HEK293 (cell line): ENCODE data around the gene CCL2.

Source experiments
- CTCF ChIA-PET: fragments of 350-600 bp; formaldehyde crosslinking; extraction: SDS; loops from one replicate; lab custom pipeline; 2021; ENCODE audit warnings: antibody characterized with exemption; lab: Yijun Ruan, JAX
- POLR2A ChIA-PET: fragments of 300-600 bp; formaldehyde crosslinking; extraction: SDS; loops from one replicate; lab custom pipeline; 2020; ENCODE audit warnings: antibody characterized with exemption, inconsistent platforms; lab: Yijun Ruan, JAX
- H3K27ac ChIP-seq: fragments of 200-500 bp; sonication (Bioruptor generic); 2 replicates; pipeline ENCODE4 v1.5.1; 2014; ENCODE audit warnings: low read depth, low read length, control low read depth, inconsistent platforms; ENCODE audit errors: extremely low read depth
- H3K36me3 ChIP-seq, 2 experiments: fragments of 200-500 bp in 1 of 2; sonication (Bioruptor generic) in 1 of 2; 1 replicate in 1 of 2; 2 replicates in 1 of 2; pipeline ENCODE4 v1.5.1; 2014 to 2017; ENCODE audit warnings: inconsistent platforms in 2 of 2, low read length in 2 of 2; ENCODE audit not compliant: control insufficient read depth in 2 of 2, insufficient read depth in 1 of 2
- H3K4me1 ChIP-seq: fragments of 200-500 bp; sonication (Bioruptor generic); 2 replicates; pipeline ENCODE4 v1.5.1; 2014; ENCODE audit warnings: mild to moderate bottlenecking, low read length, inconsistent platforms; ENCODE audit not compliant: control insufficient read depth, insufficient read depth
- H3K4me3 ChIP-seq: 2 replicates; pipeline ENCODE4 v1.5.1; 2011; ENCODE audit warnings: low read depth, mild to moderate bottlenecking, control low read depth, low read length, moderate library complexity
- H3K9me3 ChIP-seq: fragments of 200-500 bp; sonication (Bioruptor generic); 2 replicates; pipeline ENCODE4 v1.5.1; 2014; ENCODE audit warnings: low read depth, low read length, inconsistent platforms; ENCODE audit not compliant: control insufficient read depth, insufficient read depth
- GLIS2 ChIP-seq: fragments of 450-650 bp; formaldehyde crosslinking; IDR thresholded peaks from 2 replicates; pipeline ENCODE4 v1.5.1; 2016; ENCODE audit warnings: missing biosample characterization, missing genetic modification characterization
- TSHZ1 ChIP-seq: fragments of 450-650 bp; formaldehyde crosslinking; IDR thresholded peaks from 2 replicates; pipeline ENCODE4 v1.5.1; 2016; ENCODE audit warnings: missing biosample characterization, missing genetic modification characterization, borderline replicate concordance
- ZFP37 ChIP-seq: fragments of 450-650 bp; formaldehyde crosslinking; IDR thresholded peaks from 2 replicates; pipeline ENCODE4 v1.5.1; 2016; ENCODE audit warnings: missing biosample characterization, missing genetic modification characterization
- ZFP41 ChIP-seq: fragments of 450-650 bp; formaldehyde crosslinking; IDR thresholded peaks from 2 replicates; pipeline ENCODE4 v1.5.1; 2016; ENCODE audit warnings: missing biosample characterization, missing genetic modification characterization, borderline replicate concordance
- ZFP69B ChIP-seq: fragments of 450-650 bp; formaldehyde crosslinking; IDR thresholded peaks from 2 replicates; pipeline ENCODE4 v1.5.1; 2016; ENCODE audit warnings: missing biosample characterization, missing genetic modification characterization
- ZIC2 ChIP-seq: fragments of 450-650 bp; formaldehyde crosslinking; IDR thresholded peaks from 2 replicates; pipeline ENCODE4 v1.5.1; 2016; ENCODE audit warnings: missing biosample characterization, missing genetic modification characterization
- ZNF202 ChIP-seq: fragments of 450-650 bp; formaldehyde crosslinking; IDR thresholded peaks from 2 replicates; pipeline ENCODE4 v1.5.1; 2016; ENCODE audit warnings: missing biosample characterization, missing genetic modification characterization, borderline replicate concordance
- ZNF214 ChIP-seq: fragments of 450-650 bp; formaldehyde crosslinking; IDR thresholded peaks from 2 replicates; pipeline ENCODE4 v1.5.1; 2017; ENCODE audit warnings: missing biosample characterization, mild to moderate bottlenecking, missing genetic modification characterization, borderline replicate concordance
- ZNF266 ChIP-seq: fragments of 450-650 bp; formaldehyde crosslinking; IDR thresholded peaks from 2 replicates; pipeline ENCODE4 v1.5.1; 2016; ENCODE audit warnings: missing biosample characterization, missing genetic modification characterization, low read depth
- ZNF274 ChIP-seq, 2 experiments: fragments of 200-500 bp in 1 of 2; fragments of 450-650 bp in 1 of 2; sonication (Bioruptor generic) in 1 of 2; formaldehyde crosslinking in 1 of 2; IDR thresholded peaks; 2 replicates each; pipeline versions ENCODE4 v1.5.1 to v1.6.1; 2014 to 2016; ENCODE audit warnings: borderline replicate concordance in 1 of 2, inconsistent platforms in 1 of 2, low read length in 1 of 2, missing biosample characterization in 1 of 2, missing genetic modification characterization in 1 of 2
- ZNF354C ChIP-seq: fragments of 450-650 bp; formaldehyde crosslinking; IDR thresholded peaks from 2 replicates; pipeline ENCODE4 v1.5.1; 2016; ENCODE audit warnings: missing biosample characterization, missing genetic modification characterization, low read depth, borderline replicate concordance
- ZNF366 ChIP-seq: fragments of 450-650 bp; formaldehyde crosslinking; conservative IDR thresholded peaks from 2 replicates; pipeline ENCODE4 v1.5.1; 2016; ENCODE audit warnings: missing biosample characterization, missing genetic modification characterization
- ZNF394 ChIP-seq: fragments of 450-650 bp; formaldehyde crosslinking; IDR thresholded peaks from 2 replicates; pipeline ENCODE4 v1.5.1; 2016; ENCODE audit warnings: missing biosample characterization, missing genetic modification characterization, mild to moderate bottlenecking, moderate library complexity, borderline replicate concordance
- ZNF416 ChIP-seq: fragments of 450-650 bp; formaldehyde crosslinking; IDR thresholded peaks from 2 replicates; pipeline ENCODE4 v1.5.1; 2016; ENCODE audit warnings: missing biosample characterization, missing genetic modification characterization
- ZNF501 ChIP-seq: fragments of 450-650 bp; formaldehyde crosslinking; IDR thresholded peaks from 2 replicates; pipeline ENCODE4 v1.5.1; 2016; ENCODE audit warnings: missing biosample characterization, missing genetic modification characterization
- ZNF513 ChIP-seq: fragments of 450-650 bp; IDR thresholded peaks from 2 replicates; pipeline ENCODE4 v1.5.1; 2018; ENCODE audit warnings: missing biosample characterization, missing genetic modification characterization
- ZNF530 ChIP-seq: fragments of 450-650 bp; formaldehyde crosslinking; IDR thresholded peaks from 2 replicates; pipeline ENCODE4 v1.5.1; 2016; ENCODE audit warnings: low read depth, missing biosample characterization, missing genetic modification characterization
- ZNF654 ChIP-seq: fragments of 450-650 bp; formaldehyde crosslinking; IDR thresholded peaks from 2 replicates; pipeline ENCODE4 v1.5.1; 2016; ENCODE audit warnings: low read depth, missing biosample characterization, missing genetic modification characterization
- ZNF707 ChIP-seq: fragments of 450-650 bp; formaldehyde crosslinking; IDR thresholded peaks from 2 replicates; pipeline ENCODE4 v1.5.1; 2016; ENCODE audit warnings: missing biosample characterization, missing genetic modification characterization
- ZNF777 ChIP-seq: fragments of 450-650 bp; formaldehyde crosslinking; IDR thresholded peaks from 2 replicates; pipeline ENCODE4 v1.5.1; 2017; ENCODE audit warnings: missing biosample characterization, missing genetic modification characterization, borderline replicate concordance
- ZNF792 ChIP-seq: fragments of 450-650 bp; formaldehyde crosslinking; IDR thresholded peaks from 2 replicates; pipeline ENCODE4 v1.5.1; 2016; ENCODE audit warnings: missing biosample characterization, missing genetic modification characterization
- ZNF843 ChIP-seq: fragments of 450-650 bp; formaldehyde crosslinking; IDR thresholded peaks from 2 replicates; pipeline ENCODE4 v1.5.1; 2016; ENCODE audit warnings: missing biosample characterization, missing genetic modification characterization
- ZSCAN16 ChIP-seq: fragments of 450-650 bp; formaldehyde crosslinking; IDR thresholded peaks from 2 replicates; pipeline ENCODE4 v1.5.1; 2016; ENCODE audit warnings: missing biosample characterization, missing genetic modification characterization
- ZSCAN5A ChIP-seq: fragments of 450-650 bp; formaldehyde crosslinking; IDR thresholded peaks from 2 replicates; pipeline ENCODE4 v1.5.1; 2016; ENCODE audit warnings: missing biosample characterization, missing genetic modification characterization

CCL2 gene

GRCh38 chr17:34276826-34277225 lies 21.7 kb downstream of the CCL2 start (continued):
- no peak for TF ChIP-seq TSHZ1 (tag by site-specific recombination)
- TF ChIP-seq ZNF274 (IDR thresholded peaks at IDR 0.05; ENCODE audit: low read length) = no peak
- no peak for TF ChIP-seq ZNF274 (tag by site-specific recombination; IDR thresholded peaks at IDR 0.05; ENCODE audit: borderline replicate concordance)
- TF ChIP-seq ZFP41 = no peak
- no peak for TF ChIP-seq ZNF366
- no peak for TF ChIP-seq ZNF530 (tag by site-specific recombination)
- TF ChIP-seq ZNF202 (tag by site-specific recombination) = no peak
- TF ChIP-seq ZNF416 (tag by site-specific recombination) = no peak
- no peak for TF ChIP-seq ZNF513
- TF ChIP-seq ZNF214 (tag by site-specific recombination) = no peak
- TF ChIP-seq ZFP69B (tag by site-specific recombination) = no peak
- no peak for TF ChIP-seq ZSCAN16 (tag by site-specific recombination)
- no peak for TF ChIP-seq ZNF707 (tag by site-specific recombination)
- no peak for TF ChIP-seq ZNF394 (tag by site-specific recombination)
- TF ChIP-seq ZNF654 (tag by site-specific recombination) = no peak

GRCh38 chr17:34283571-34283970 lies 28.5 kb downstream of the CCL2 start:
- H3K4me1 ChIP-seq = no peaks in the 10 kb centered on the region; the same call in 1 of the 2 replicates
- H3K36me3 ChIP-seq = no peaks in the 10 kb centered on the region
- H3K27ac ChIP-seq = no peak overlapping the region
- H3K4me3 ChIP-seq = no peak overlapping the region
- H3K9me3 ChIP-seq = no peaks in the 10 kb centered on the region
- POLR2A ChIA-PET = no interaction called here
- TF ChIP-seq ZNF274 (IDR thresholded peaks at IDR 0.05; ENCODE audit: low read length) (no peak), ZNF274 (tag by site-specific recombination; IDR thresholded peaks at IDR 0.05; ENCODE audit: borderline replicate concordance) (no peak), ZNF266 (no peak), ZNF366 (no peak), GLIS2 (tag by site-specific recombination) (no peak), ZNF777 (tag by site-specific recombination) (no peak), ZIC2 (tag by site-specific recombination) (no peak), ZNF501 (tag by site-specific recombination) (no peak), ZNF843 (tag by site-specific recombination) (no peak), ZSCAN5A (tag by site-specific recombination) (no peak), ZNF354C (tag by site-specific recombination) (no peak), ZFP37 (tag by site-specific recombination) (no peak), ZNF792 (tag by site-specific recombination) (no peak)
- CTCF ChIA-PET = interaction anchor here (0.6 kb wide), 2 partner anchors 9 to 205 kb away, joined by 3 read pairs; no protein-coding TSS in a partner anchor
